Measurements from ENCODE around the gene ALK.

The ALK gene

DNA sequence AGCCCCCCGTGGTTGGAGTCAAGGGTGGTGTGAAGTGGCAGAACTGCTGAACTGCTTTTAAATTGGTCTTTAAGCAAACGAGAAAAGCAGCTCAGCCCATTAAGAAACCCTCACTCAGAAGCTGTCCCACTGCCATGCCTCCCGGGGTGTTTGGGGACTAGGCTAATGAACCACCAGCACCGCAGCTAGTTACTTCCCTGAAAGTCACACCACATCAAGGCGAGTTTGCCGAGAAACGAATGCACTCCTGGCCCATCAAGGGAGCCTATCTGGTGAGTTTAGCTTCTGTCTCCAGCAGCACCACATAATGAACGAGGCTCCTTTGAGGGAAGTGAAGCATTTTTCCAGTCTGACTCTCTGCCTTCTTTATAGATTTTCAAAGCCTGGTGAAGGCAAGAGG, 14.6 kb upstream of the ALK start:
- H3K4me1 ChIP-seq (ENCODE audit: control insufficient read depth, insufficient read depth, low read length): no peaks in the 10 kb centered on the region
- no peaks in the 10 kb centered on the region for H3K9me3 ChIP-seq (ENCODE audit: control insufficient read depth, insufficient read depth, low read length)
- no peaks in the 10 kb centered on the region for H3K36me3 ChIP-seq (ENCODE audit: control insufficient read depth, insufficient read depth, low read length)
- no peak overlapping the region for H3K9ac ChIP-seq (ENCODE audit: low read depth, low read length)
- no peaks in the 10 kb centered on the region for H3K27me3 ChIP-seq (ENCODE audit: control insufficient read depth, insufficient read depth, low read length)
- no peak overlapping the region for H3K4me3 ChIP-seq (ENCODE audit: low read depth, low read length)

- no peaks in the 10 kb centered on the region for H3K27me3 ChIP-seq (ENCODE audit: control insufficient read depth, insufficient read depth, low read length)
- H3K4me1 ChIP-seq (ENCODE audit: control insufficient read depth, insufficient read depth, low read length): no peaks in the 10 kb centered on the region
- no peak overlapping the region for H3K9ac ChIP-seq (ENCODE audit: low read depth, low read length)
- H3K9me3 ChIP-seq (ENCODE audit: control insufficient read depth, insufficient read depth, low read length): no peaks in the 10 kb centered on the region
- H3K36me3 ChIP-seq (ENCODE audit: control insufficient read depth, insufficient read depth, low read length): no peaks in the 10 kb centered on the region
- H3K4me3 ChIP-seq (ENCODE audit: low read depth, low read length): no peak overlapping the region
Measured at GRCh38 chr2:29931818-29932217, 10.4 kb upstream of the ALK start.

- no peak overlapping the region for H3K4me3 ChIP-seq (ENCODE audit: low read depth, low read length)
- H3K27me3 ChIP-seq (ENCODE audit: control insufficient read depth, insufficient read depth, low read length): peaks cover 36% of the 10 kb centered on the region
- no peak overlapping the region for H3K9ac ChIP-seq (ENCODE audit: low read depth, low read length)
- no peaks in the 10 kb centered on the region for H3K36me3 ChIP-seq (ENCODE audit: control insufficient read depth, insufficient read depth, low read length)
- H3K4me1 ChIP-seq (ENCODE audit: control insufficient read depth, insufficient read depth, low read length): peaks cover 2% of the 10 kb centered on the region
- no peaks in the 10 kb centered on the region for H3K9me3 ChIP-seq (ENCODE audit: control insufficient read depth, insufficient read depth, low read length)
Measured at GRCh38 chr2:29923110-29923721, 1.8 kb upstream of the ALK start.

GRCh38 chr2:29922605-29923004, 1.2 kb upstream of the ALK start:
- Histone ChIP-seq H3K4me3 (ENCODE audit: low read depth, low read length) (no peak overlapping the region), H3K9ac (ENCODE audit: low read depth, low read length) (no peak overlapping the region), H3K4me1 (ENCODE audit: control insufficient read depth, insufficient read depth, low read length) (peaks cover 2% of the 10 kb centered on the region), H3K36me3 (ENCODE audit: control insufficient read depth, insufficient read depth, low read length) (no peaks in the 10 kb centered on the region), H3K27me3 (ENCODE audit: control insufficient read depth, insufficient read depth, low read length) (peaks cover 42% of the 10 kb centered on the region), H3K9me3 (ENCODE audit: control insufficient read depth, insufficient read depth, low read length) (no peaks in the 10 kb centered on the region)

- Histone ChIP-seq H3K9ac (ENCODE audit: low read depth, low read length) (no peak overlapping the region), H3K36me3 (ENCODE audit: control insufficient read depth, insufficient read depth, low read length) (no peaks in the 10 kb centered on the region), H3K9me3 (ENCODE audit: control insufficient read depth, insufficient read depth, low read length) (no peaks in the 10 kb centered on the region), H3K27me3 (ENCODE audit: control insufficient read depth, insufficient read depth, low read length) (peaks cover 51% of the 10 kb centered on the region), H3K4me3 (ENCODE audit: low read depth, low read length) (peak overlapping the region; percentile 64), H3K4me1 (ENCODE audit: control insufficient read depth, insufficient read depth, low read length) (peaks cover 2% of the 10 kb centered on the region)
Measured at GRCh38 chr2:29920631-29921559, 491 bp downstream of the ALK start.

DNA sequence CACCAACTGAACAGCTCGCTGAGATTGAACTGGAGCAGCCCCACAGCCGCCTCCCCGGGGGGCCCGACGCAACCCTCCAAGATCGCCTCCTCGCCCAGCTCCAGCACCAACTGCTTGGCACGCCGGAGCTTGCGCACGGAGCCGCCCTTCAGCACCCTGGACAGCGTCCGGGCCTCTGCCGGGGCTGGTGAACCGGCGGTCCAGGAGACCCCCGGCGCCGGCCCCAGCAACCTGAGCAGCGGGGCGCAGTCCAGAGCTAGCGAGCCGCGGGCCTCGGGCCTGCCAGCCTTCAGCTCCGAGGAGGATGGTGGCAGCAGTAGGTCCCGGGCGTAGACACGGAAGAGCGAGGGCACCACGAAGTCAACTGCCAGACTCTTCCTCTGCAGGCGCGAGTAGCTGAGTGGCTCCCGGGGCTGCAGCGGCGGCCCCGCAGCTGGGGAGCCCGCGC, 1.2 kb downstream of the ALK start:
- no peaks in the 10 kb centered on the region for H3K9me3 ChIP-seq (ENCODE audit: control insufficient read depth, insufficient read depth, low read length)
- peak overlapping the region; percentile 64 for H3K4me3 ChIP-seq (ENCODE audit: low read depth, low read length)
- H3K36me3 ChIP-seq (ENCODE audit: control insufficient read depth, insufficient read depth, low read length): no peaks in the 10 kb centered on the region
- H3K4me1 ChIP-seq (ENCODE audit: control insufficient read depth, insufficient read depth, low read length): peaks cover 2% of the 10 kb centered on the region
- H3K9ac ChIP-seq (ENCODE audit: low read depth, low read length): no peak overlapping the region
- peaks cover 51% of the 10 kb centered on the region for H3K27me3 ChIP-seq (ENCODE audit: control insufficient read depth, insufficient read depth, low read length)

- no peak overlapping the region for H3K4me3 ChIP-seq (ENCODE audit: low read depth, low read length)
- peaks cover 2% of the 10 kb centered on the region for H3K4me1 ChIP-seq (ENCODE audit: control insufficient read depth, insufficient read depth, low read length)
- H3K9ac ChIP-seq (ENCODE audit: low read depth, low read length): no peak overlapping the region
- peaks cover 51% of the 10 kb centered on the region for H3K27me3 ChIP-seq (ENCODE audit: control insufficient read depth, insufficient read depth, low read length)
- H3K9me3 ChIP-seq (ENCODE audit: control insufficient read depth, insufficient read depth, low read length): no peaks in the 10 kb centered on the region
- H3K36me3 ChIP-seq (ENCODE audit: control insufficient read depth, insufficient read depth, low read length): no peaks in the 10 kb centered on the region
Measured at GRCh38 chr2:29918941-29919340, 2.4 kb downstream of the ALK start.

DNA sequence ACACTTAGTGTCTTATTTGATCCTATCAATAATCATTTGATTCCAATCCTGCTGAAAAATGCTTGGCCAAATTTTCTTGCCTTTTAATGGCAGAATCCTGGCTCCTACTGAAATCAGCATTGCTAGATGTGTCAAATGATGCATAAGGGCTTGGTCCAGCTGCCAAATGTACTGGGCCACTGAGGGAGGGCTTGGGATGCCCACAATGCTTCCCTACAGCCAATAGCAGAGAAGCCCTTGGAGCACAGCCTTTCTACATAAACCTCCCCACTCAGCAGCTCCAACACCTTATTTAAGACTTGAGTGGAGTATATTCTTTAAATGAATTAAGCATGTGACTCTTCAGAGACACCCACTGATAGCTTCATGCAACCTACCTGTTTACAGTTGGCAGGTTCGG, 3.6 kb downstream of the ALK start:
- Histone ChIP-seq H3K36me3 (ENCODE audit: control insufficient read depth, insufficient read depth, low read length) (no peaks in the 10 kb centered on the region), H3K4me3 (ENCODE audit: low read depth, low read length) (no peak overlapping the region), H3K9ac (ENCODE audit: low read depth, low read length) (no peak overlapping the region), H3K4me1 (ENCODE audit: control insufficient read depth, insufficient read depth, low read length) (peaks cover 2% of the 10 kb centered on the region), H3K27me3 (ENCODE audit: control insufficient read depth, insufficient read depth, low read length) (peaks cover 50% of the 10 kb centered on the region), H3K9me3 (ENCODE audit: control insufficient read depth, insufficient read depth, low read length) (no peaks in the 10 kb centered on the region)

DNA sequence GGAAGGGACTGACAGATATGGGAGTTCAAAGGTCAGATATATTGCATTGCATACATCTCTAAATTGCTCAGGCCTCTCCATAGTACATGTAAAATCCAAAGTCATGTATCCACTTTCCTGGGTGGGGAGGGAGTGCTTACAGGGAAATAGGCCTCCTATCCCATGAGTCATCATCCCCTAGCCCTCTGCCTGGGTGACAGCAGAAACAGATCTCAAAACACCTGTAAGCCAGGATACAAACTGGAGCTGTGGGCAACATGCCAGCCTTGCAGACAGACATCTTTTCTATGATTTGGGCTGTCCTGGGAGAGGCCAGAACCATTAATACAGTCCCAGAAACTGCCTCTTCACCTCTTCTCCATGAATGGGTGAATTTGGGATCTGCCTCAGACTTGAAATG, 4.8 kb downstream of the ALK start:
- peaks cover 44% of the 10 kb centered on the region for H3K27me3 ChIP-seq (ENCODE audit: control insufficient read depth, insufficient read depth, low read length)
- no peaks in the 10 kb centered on the region for H3K9me3 ChIP-seq (ENCODE audit: control insufficient read depth, insufficient read depth, low read length)
- no peaks in the 10 kb centered on the region for H3K4me1 ChIP-seq (ENCODE audit: control insufficient read depth, insufficient read depth, low read length)
- no peak overlapping the region for H3K4me3 ChIP-seq (ENCODE audit: low read depth, low read length)
- H3K9ac ChIP-seq (ENCODE audit: low read depth, low read length): no peak overlapping the region
- no peaks in the 10 kb centered on the region for H3K36me3 ChIP-seq (ENCODE audit: control insufficient read depth, insufficient read depth, low read length)

DNA sequence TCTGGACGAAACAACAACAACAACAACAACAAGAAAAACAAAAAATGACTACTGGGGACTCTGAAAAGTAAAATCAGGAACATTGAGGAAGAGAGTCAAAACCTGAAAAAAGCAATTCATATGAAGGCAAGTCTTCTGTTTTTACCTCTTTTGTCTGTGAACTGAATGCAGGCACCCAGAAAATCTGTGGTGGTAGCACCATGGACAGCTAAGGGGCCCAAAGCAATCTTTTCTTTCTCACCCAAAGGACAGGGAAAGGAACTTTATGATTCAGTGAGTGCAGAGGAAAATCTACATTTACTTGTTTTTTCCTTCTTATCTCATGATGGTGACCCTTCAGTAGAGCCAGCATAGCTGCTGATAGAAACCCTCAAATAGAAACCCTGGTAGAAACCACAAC, 10.4 kb downstream of the ALK start:
- H3K9me3 ChIP-seq (ENCODE audit: control insufficient read depth, insufficient read depth, low read length): no peaks in the 10 kb centered on the region
- no peaks in the 10 kb centered on the region for H3K27me3 ChIP-seq (ENCODE audit: control insufficient read depth, insufficient read depth, low read length)
- H3K36me3 ChIP-seq (ENCODE audit: control insufficient read depth, insufficient read depth, low read length): no peaks in the 10 kb centered on the region
- no peaks in the 10 kb centered on the region for H3K4me1 ChIP-seq (ENCODE audit: control insufficient read depth, insufficient read depth, low read length)
- no peak overlapping the region for H3K4me3 ChIP-seq (ENCODE audit: low read depth, low read length)
- H3K9ac ChIP-seq (ENCODE audit: low read depth, low read length): no peak overlapping the region

DNA sequence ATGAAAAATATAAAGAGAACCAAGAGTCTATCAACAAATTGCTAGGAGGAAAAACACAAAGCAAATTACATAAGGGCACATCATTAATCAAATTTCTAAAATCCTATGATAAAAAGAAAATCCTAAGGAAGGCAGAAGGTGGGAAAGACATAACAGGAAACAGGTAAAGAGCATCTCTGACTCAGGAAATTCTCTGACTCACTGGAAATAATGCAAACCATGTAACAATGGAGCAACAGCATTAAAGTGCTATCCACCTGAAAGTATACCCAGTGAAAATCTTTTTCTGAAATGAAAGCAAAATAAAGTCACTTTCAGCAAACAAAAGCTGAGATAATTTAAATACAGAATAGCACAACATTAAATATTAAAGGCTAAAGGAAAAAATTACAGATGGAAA, 10.9 kb downstream of the ALK start:
- Histone ChIP-seq H3K4me3 (ENCODE audit: low read depth, low read length) (no peak overlapping the region), H3K36me3 (ENCODE audit: control insufficient read depth, insufficient read depth, low read length) (no peaks in the 10 kb centered on the region), H3K4me1 (ENCODE audit: control insufficient read depth, insufficient read depth, low read length) (no peaks in the 10 kb centered on the region), H3K9ac (ENCODE audit: low read depth, low read length) (no peak overlapping the region), H3K27me3 (ENCODE audit: control insufficient read depth, insufficient read depth, low read length) (no peaks in the 10 kb centered on the region), H3K9me3 (ENCODE audit: control insufficient read depth, insufficient read depth, low read length) (no peaks in the 10 kb centered on the region)

DNA sequence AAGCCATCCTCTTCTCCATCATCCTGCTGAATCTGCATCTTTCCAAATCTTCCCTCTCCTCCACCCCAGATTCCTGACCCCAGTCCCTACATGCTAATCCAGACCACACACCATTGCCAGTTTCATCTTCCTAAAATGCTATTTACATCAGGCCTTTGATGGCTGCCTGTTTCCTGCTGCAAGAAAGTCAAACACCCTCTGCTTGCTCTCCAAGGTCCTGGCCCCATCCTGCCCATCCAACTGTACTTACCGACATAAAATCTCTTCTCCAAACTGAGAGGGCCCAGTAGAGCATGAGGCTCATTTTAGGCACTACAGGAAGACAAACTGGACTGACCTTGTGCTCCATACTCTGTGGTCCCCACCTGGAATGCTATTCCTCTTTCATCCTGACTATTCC, 19.0 kb downstream of the ALK start:
- Histone ChIP-seq H3K4me1 (ENCODE audit: control insufficient read depth, insufficient read depth, low read length) (peaks cover 26% of the 10 kb centered on the region), H3K9ac (ENCODE audit: low read depth, low read length) (no peak overlapping the region), H3K4me3 (ENCODE audit: low read depth, low read length) (no peak overlapping the region), H3K36me3 (ENCODE audit: control insufficient read depth, insufficient read depth, low read length) (no peaks in the 10 kb centered on the region), H3K27me3 (ENCODE audit: control insufficient read depth, insufficient read depth, low read length) (peaks cover 13% of the 10 kb centered on the region), H3K9me3 (ENCODE audit: control insufficient read depth, insufficient read depth, low read length) (no peaks in the 10 kb centered on the region)

All from iPS-15b (cell line).